SK-N-MC (cell line): ENCODE data around the gene CSNK1A1.

ENCODE experiments used
- EZH2 ChIP-seq: fragments of 200-600 bp; sonication (generic); IDR thresholded peaks from one replicate; pipeline ENCODE4 v1.6.1; 2017; ENCODE audit warnings: antibody characterized with exemption
- POLR2AphosphoS5 ChIP-seq: IDR thresholded peaks from 2 replicates; pipeline ENCODE4 v1.6.1; 2012; ENCODE audit warnings: mild to moderate bottlenecking, low read depth, low read length, borderline replicate concordance

GRCh38 chr5:149598966-149599365, 47.7 kb upstream of the CSNK1A1 start:
- TF ChIP-seq EZH2 (no peak), POLR2AphosphoS5 (no peak)
